WTC11 (cell line): ENCODE data around the gene MYLK. TPM values are rescaled to one million over a fixed set of nuclear protein-coding genes. Genes with fewer than 3 reads are reported as not detected.

Experiments
- ATAC-seq: fragments of 200-7000 bp; cut with Tn5 transposase; 2 replicates; pipeline ENCODE4 v1.10.0; 2021; ENCODE audit warnings: mild to moderate bottlenecking, moderate library complexity
- CTCF ChIA-PET: fragments of 300-600 bp; sonication (Branson Sonifier 250); formaldehyde crosslinking; loops from one replicate; lab custom pipeline; 2021; ENCODE audit warnings: antibody characterized with exemption; lab: Charles Lee
- POLR2A ChIA-PET: fragments of 350-600 bp; sonication (Branson Sonifier 250); formaldehyde crosslinking; loops from one replicate; lab custom pipeline; 2021; ENCODE audit warnings: antibody characterized with exemption; lab: Charles Lee
- DNase-seq: peaks from one replicate; pipeline ENCODE4 v3.0.0; 2021; ENCODE audit warnings: low spot score
- H3K27ac Mint-ChIP-seq: 2 replicates; pipeline ENCODE4 v1.8.0; 2021; ENCODE audit warnings: mixed read lengths
- H3K27me3 Mint-ChIP-seq: 2 replicates; pipeline ENCODE4 v1.8.0; 2021; ENCODE audit warnings: low read depth, mild to moderate bottlenecking, moderate library complexity, mixed read lengths
- H3K36me3 Mint-ChIP-seq: 2 replicates; pipeline ENCODE4 v1.8.0; 2021; ENCODE audit warnings: mixed read lengths
- H3K4me1 Mint-ChIP-seq: 2 replicates; pipeline ENCODE4 v1.8.0; 2022; ENCODE audit warnings: mixed read lengths
- H3K4me3 Mint-ChIP-seq: 2 replicates; pipeline ENCODE4 v1.8.0; 2021; ENCODE audit warnings: mild to moderate bottlenecking, moderate library complexity, mixed read lengths
- H3K9me3 Mint-ChIP-seq: 2 replicates; pipeline ENCODE4 v1.8.0; 2021; ENCODE audit warnings: mixed read lengths
- AR ChIP-seq: fragments of 250-450 bp; sonication (Bioruptor Pico); IDR thresholded peaks from 2 replicates; pipeline ENCODE4 v1.9.0; 2021; ENCODE audit warnings: mild to moderate bottlenecking
- ATF1 ChIP-seq: sonication (generic); formaldehyde crosslinking; IDR thresholded peaks from 2 replicates; pipeline ENCODE4 v1.8.1; 2023; ENCODE audit warnings: mild to moderate bottlenecking, moderate library complexity, missing genetic modification reagents
- ATF2 ChIP-seq: sonication (generic); formaldehyde crosslinking; IDR thresholded peaks from 2 replicates; pipeline ENCODE4 v1.8.1; 2022; ENCODE audit warnings: low read depth, missing genetic modification reagents, borderline replicate concordance
- ESRRA ChIP-seq: sonication (generic); formaldehyde crosslinking; IDR thresholded peaks from 2 replicates; pipeline ENCODE4 v1.8.1; 2022; ENCODE audit warnings: mild to moderate bottlenecking, missing genetic modification reagents, borderline replicate concordance
- GRHL2 ChIP-seq: fragments of 250-450 bp; sonication (Bioruptor Pico); IDR thresholded peaks from 2 replicates; pipeline ENCODE4 v1.8.0; 2022; ENCODE audit warnings: mild to moderate bottlenecking, moderate library complexity; ENCODE audit not compliant: insufficient replicate concordance, severe bottlenecking
- MAX ChIP-seq: sonication (generic); formaldehyde crosslinking; IDR thresholded peaks from 2 replicates; pipeline ENCODE4 v1.8.0; 2022; ENCODE audit warnings: mild to moderate bottlenecking, missing genetic modification reagents
- MXD4 ChIP-seq: fragments of 250-450 bp; sonication (Bioruptor Pico); IDR thresholded peaks from 2 replicates; pipeline ENCODE4 v1.8.0; 2021; ENCODE audit warnings: mild to moderate bottlenecking, moderate library complexity, borderline replicate concordance
- NFE2L1 ChIP-seq: sonication (generic); formaldehyde crosslinking; IDR thresholded peaks from 2 replicates; pipeline ENCODE4 v1.8.1; 2023; ENCODE audit warnings: missing genetic modification reagents
- NFYB ChIP-seq: sonication (generic); formaldehyde crosslinking; conservative IDR thresholded peaks from 2 replicates; pipeline ENCODE4 v1.8.0; 2022; ENCODE audit warnings: low read depth, missing genetic modification reagents
- RELA ChIP-seq: sonication (generic); formaldehyde crosslinking; IDR thresholded peaks from 2 replicates; pipeline ENCODE4 v1.8.1; 2022; ENCODE audit warnings: missing genetic modification reagents, mild to moderate bottlenecking, borderline replicate concordance
- TEAD1 ChIP-seq: sonication (generic); formaldehyde crosslinking; IDR thresholded peaks from 2 replicates; pipeline ENCODE4 v1.8.0; 2022; ENCODE audit warnings: mild to moderate bottlenecking, missing genetic modification reagents
- TP53 ChIP-seq: sonication (generic); formaldehyde crosslinking; IDR thresholded peaks from 2 replicates; pipeline ENCODE4 v1.8.1; 2023; ENCODE audit warnings: mild to moderate bottlenecking, missing genetic modification reagents
- USF1 ChIP-seq: sonication (generic); formaldehyde crosslinking; IDR thresholded peaks from 2 replicates; pipeline ENCODE4 v1.8.0; 2022; ENCODE audit warnings: mild to moderate bottlenecking, missing genetic modification reagents
- ZNF138 ChIP-seq: sonication (generic); formaldehyde crosslinking; conservative IDR thresholded peaks from 2 replicates; pipeline ENCODE4 v1.8.1; 2022; ENCODE audit warnings: mild to moderate bottlenecking, moderate library complexity, missing genetic modification reagents
- ZNF219 ChIP-seq: sonication (generic); formaldehyde crosslinking; IDR thresholded peaks from 2 replicates; pipeline ENCODE4 v1.8.0; 2023; ENCODE audit warnings: missing genetic modification reagents, mild to moderate bottlenecking, borderline replicate concordance
- ZNF671 ChIP-seq: fragments of 250-450 bp; sonication (Bioruptor Pico); IDR thresholded peaks from 2 replicates; pipeline ENCODE4 v1.8.0; 2021; ENCODE audit warnings: mild to moderate bottlenecking
- total RNA-seq: library from RNA; stranded (reverse); gene quantifications from 3 replicates; pipeline ENCODE4 v1.2.3, GENCODE V29; 2021
- TF ChIP-seq, protein P1 (sequence below): sonication (generic); formaldehyde crosslinking; IDR thresholded peaks from 2 replicates; pipeline ENCODE4 v1.8.0; 2022; ENCODE audit warnings: missing genetic modification reagents

The MYLK gene
- total RNA-seq, 1 experiment from 2014 or later, result 10.4 TPM

- TF ChIP-seq, protein P1, sequence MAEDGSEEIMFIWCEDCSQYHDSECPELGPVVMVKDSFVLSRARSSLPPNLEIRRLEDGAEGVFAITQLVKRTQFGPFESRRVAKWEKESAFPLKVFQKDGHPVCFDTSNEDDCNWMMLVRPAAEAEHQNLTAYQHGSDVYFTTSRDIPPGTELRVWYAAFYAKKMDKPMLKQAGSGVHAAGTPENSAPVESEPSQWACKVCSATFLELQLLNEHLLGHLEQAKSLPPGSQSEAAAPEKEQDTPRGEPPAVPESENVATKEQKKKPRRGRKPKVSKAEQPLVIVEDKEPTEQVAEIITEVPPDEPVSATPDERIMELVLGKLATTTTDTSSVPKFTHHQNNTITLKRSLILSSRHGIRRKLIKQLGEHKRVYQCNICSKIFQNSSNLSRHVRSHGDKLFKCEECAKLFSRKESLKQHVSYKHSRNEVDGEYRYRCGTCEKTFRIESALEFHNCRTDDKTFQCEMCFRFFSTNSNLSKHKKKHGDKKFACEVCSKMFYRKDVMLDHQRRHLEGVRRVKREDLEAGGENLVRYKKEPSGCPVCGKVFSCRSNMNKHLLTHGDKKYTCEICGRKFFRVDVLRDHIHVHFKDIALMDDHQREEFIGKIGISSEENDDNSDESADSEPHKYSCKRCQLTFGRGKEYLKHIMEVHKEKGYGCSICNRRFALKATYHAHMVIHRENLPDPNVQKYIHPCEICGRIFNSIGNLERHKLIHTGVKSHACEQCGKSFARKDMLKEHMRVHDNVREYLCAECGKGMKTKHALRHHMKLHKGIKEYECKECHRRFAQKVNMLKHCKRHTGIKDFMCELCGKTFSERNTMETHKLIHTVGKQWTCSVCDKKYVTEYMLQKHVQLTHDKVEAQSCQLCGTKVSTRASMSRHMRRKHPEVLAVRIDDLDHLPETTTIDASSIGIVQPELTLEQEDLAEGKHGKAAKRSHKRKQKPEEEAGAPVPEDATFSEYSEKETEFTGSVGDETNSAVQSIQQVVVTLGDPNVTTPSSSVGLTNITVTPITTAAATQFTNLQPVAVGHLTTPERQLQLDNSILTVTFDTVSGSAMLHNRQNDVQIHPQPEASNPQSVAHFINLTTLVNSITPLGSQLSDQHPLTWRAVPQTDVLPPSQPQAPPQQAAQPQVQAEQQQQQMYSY (CRISPR knock-in tag), result no peak
- TF ChIP-seq MAX (CRISPR knock-in tag) (no peak), AR (no peak), MXD4 (CRISPR knock-in tag) (no peak), NFYB (CRISPR knock-in tag) (no peak)
Measured at GRCh38 chr3:123753286-123753685, 130.8 kb downstream of the MYLK start (continued).

GRCh38 chr3:123752228-123752627 lies 131.9 kb downstream of the MYLK start:
- POLR2A ChIA-PET, result no interaction called here
- H3K27me3 Mint-ChIP-seq, result no peaks in the 10 kb centered on the region
- H3K4me1 Mint-ChIP-seq, result peaks cover 10% of the 10 kb centered on the region
- no peak overlapping the region for H3K27ac Mint-ChIP-seq
- peaks cover 3% of the 10 kb centered on the region; the same call in 1 of the 2 replicates for H3K9me3 Mint-ChIP-seq
- TF ChIP-seq ATF1 (no peak), MAX (CRISPR knock-in tag) (no peak), TP53 (CRISPR knock-in tag) (no peak)
- TF ChIP-seq, all 79 proteins: peak for 0
- no peak overlapping the region for H3K4me3 Mint-ChIP-seq
- DNase-seq (no peak), ATAC-seq (no peak)
- CTCF ChIA-PET, result interaction anchor here (1.1 kb wide), 2 partner anchors 28 to 110 kb away, joined by 3 read pairs; no protein-coding TSS in a partner anchor
- 0 out of 2 replicates have a peak, but pooled peaks cover 3% of the 10 kb centered on the region for H3K36me3 Mint-ChIP-seq

DNA sequence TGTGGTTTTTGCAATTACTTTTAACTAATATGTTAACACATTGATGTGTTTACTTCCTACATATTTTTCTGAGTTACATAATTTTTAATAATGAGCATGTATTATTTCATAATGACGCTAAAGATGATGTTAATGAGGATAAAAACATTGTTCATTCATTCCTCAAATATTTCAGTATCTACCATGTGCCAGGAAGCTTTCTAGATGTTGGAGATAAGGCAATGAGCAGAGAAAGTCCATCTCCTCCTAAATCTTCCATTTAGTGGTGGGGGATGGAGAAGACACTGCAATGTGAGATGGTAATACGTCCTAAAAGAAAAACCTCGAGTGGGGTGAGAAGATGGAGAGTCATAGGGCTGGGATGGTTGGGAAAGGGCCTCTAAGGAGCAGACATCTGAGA lies 132.7 kb downstream of the MYLK start:
- no peak overlapping the region for H3K27ac Mint-ChIP-seq
- ChIA-PET CTCF (interaction anchor here (1.4 kb wide), 1 partner anchor 28 kb away, joined by 3 read pairs; no protein-coding TSS in a partner anchor), POLR2A (no interaction called here)
- ATAC-seq (no peak), DNase-seq (no peak)
- no peak for TF ChIP-seq RELA (CRISPR knock-in tag)
- TF ChIP-seq TEAD1 (CRISPR knock-in tag), result no peak
- 0 out of 2 replicates have a peak, but pooled peaks cover 3% of the 10 kb centered on the region for H3K36me3 Mint-ChIP-seq
- peaks cover 10% of the 10 kb centered on the region for H3K4me1 Mint-ChIP-seq
- H3K27me3 Mint-ChIP-seq, result no peaks in the 10 kb centered on the region
- H3K4me3 Mint-ChIP-seq, result no peak overlapping the region
- H3K9me3 Mint-ChIP-seq, result peaks cover 3% of the 10 kb centered on the region; the same call in 1 of the 2 replicates

- peaks cover 10% of the 10 kb centered on the region for H3K4me1 Mint-ChIP-seq
- CTCF ChIA-PET, result interaction anchor here (1.4 kb wide), 1 partner anchor 27 kb away, joined by 3 read pairs; no protein-coding TSS in a partner anchor
- H3K27me3 Mint-ChIP-seq, result no peaks in the 10 kb centered on the region
- no peak for DNase-seq
- H3K27ac Mint-ChIP-seq, result no peak overlapping the region
- TF ChIP-seq ESRRA (CRISPR knock-in tag), result no peak
- no peak for TF ChIP-seq NFE2L1 (CRISPR knock-in tag)
- no peak for TF ChIP-seq ATF2
- no peak for TF ChIP-seq GRHL2
- no peak for TF ChIP-seq ZNF138 (CRISPR knock-in tag)
- TF ChIP-seq ZNF219, result no peak
- no peak for TF ChIP-seq ZNF671 (CRISPR knock-in tag)
- no peak for TF ChIP-seq USF1 (CRISPR knock-in tag)
- H3K4me3 Mint-ChIP-seq, result no peak overlapping the region
- H3K36me3 Mint-ChIP-seq, result 0 out of 2 replicates have a peak, but pooled peaks cover 3% of the 10 kb centered on the region
- peaks cover 3% of the 10 kb centered on the region; the same call in 1 of the 2 replicates for H3K9me3 Mint-ChIP-seq
- peak; percentile 85 for ATAC-seq
- POLR2A ChIA-PET, result no interaction called here
Measured at GRCh38 chr3:123750659-123751420, 133.3 kb downstream of the MYLK start.
